C4-2B (cell line): ENCODE results near the gene FMO4.
"Not testable (repeated sequence)": the region's sequence is repeated elsewhere in the genome, so short reads cannot be mapped to it uniquely, and the experiment has no call there.

Source experiments
- H3K27ac ChIP-seq: fragments of 450-650 bp; 2 replicates; pipeline ENCODE4 v1.5.1; 2017
- CTCF ChIP-seq: fragments of 450-650 bp; conservative IDR thresholded peaks from 2 replicates; pipeline ENCODE4 v1.5.1; 2017; ENCODE audit warnings: mild to moderate bottlenecking
- ZFX ChIP-seq: fragments of 450-650 bp; IDR thresholded peaks from 2 replicates; pipeline ENCODE4 v1.6.1; 2017

The FMO4 gene

GRCh38 chr1:171350594-171350993 is 36.6 kb downstream of the FMO4 start:
- H3K27ac ChIP-seq, result no peak overlapping the region
- TF ChIP-seq CTCF, result no peak
- TF ChIP-seq ZFX, result no peak

DNA sequence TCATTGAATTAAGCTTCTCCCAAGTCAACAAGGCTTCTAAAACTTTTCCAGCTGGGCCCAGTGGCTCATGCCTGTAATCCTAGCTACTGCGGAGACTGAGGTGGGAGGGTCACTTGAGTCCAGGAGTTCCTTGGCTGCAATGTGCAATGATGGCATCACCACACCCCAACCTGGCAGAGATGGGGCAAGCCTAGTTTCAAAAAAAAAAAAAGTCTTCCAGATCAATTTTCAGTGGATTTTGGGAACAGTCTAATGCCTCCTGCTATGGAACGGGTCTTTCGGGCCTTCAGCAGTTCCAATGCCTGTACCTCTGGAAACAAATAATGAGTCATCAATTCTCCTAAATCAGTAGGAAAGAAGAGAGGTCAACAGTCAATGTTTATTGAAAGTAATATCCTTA is 38.0 kb downstream of the FMO4 start:
- peak overlapping the region; percentile 60; the same call in 1 of the 2 replicates for H3K27ac ChIP-seq
- TF ChIP-seq CTCF (no peak), ZFX (no peak)

GRCh38 chr1:171352554-171352953 is 38.6 kb downstream of the FMO4 start:
- TF ChIP-seq ZFX (no peak), CTCF (no peak)
- H3K27ac ChIP-seq, result peak overlapping the region; percentile 60; the same call in 1 of the 2 replicates

- TF ChIP-seq CTCF (no peak), ZFX (no peak)
- H3K27ac ChIP-seq, result no peak overlapping the region
These were observed 41.7 kb downstream of the FMO4 start for GRCh38 chr1:171355727-171356126.

DNA sequence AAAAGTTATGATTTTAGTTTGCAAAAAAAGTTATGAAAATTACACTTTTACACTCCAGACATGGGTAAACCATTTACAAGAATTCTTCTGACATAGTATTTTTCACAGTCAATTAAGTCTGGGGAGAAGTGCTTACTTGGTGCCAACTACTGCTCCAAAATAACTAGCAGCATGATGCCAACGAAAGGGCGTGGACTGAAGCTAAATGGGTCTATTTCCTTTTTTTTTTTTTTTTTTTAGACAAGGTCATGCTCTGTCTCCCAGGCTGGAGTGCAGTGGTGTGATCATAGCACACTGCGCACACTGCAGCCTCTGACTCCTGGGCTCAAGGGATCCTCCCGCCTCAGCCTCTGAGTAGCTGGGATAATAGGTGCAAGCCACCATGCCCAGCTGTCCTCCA is 43.2 kb downstream of the FMO4 start:
- TF ChIP-seq ZFX (no peak), CTCF (no peak)
- no peak overlapping the region for H3K27ac ChIP-seq

DNA sequence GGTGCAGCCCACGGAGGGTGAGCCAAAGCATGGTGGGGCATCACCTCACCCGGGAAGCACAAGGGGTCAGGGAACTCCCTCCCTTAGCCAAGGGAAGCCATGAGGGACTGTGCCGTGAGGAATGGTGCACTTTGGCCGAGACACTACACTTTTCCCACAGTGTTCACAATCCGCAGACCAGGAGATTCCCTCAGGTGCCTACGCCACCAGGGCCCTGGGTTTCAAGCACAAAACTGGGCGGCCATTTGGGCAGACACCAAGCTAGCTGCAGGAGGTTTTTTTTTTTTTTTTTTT is 45.3 kb downstream of the FMO4 start:
- H3K27ac ChIP-seq, result not testable (repeated sequence)

- peak; percentile 29 for TF ChIP-seq CTCF
- H3K27ac ChIP-seq, result not testable (repeated sequence)
These were observed 45.9 kb downstream of the FMO4 start for GRCh38 chr1:171359731-171360527.

DNA sequence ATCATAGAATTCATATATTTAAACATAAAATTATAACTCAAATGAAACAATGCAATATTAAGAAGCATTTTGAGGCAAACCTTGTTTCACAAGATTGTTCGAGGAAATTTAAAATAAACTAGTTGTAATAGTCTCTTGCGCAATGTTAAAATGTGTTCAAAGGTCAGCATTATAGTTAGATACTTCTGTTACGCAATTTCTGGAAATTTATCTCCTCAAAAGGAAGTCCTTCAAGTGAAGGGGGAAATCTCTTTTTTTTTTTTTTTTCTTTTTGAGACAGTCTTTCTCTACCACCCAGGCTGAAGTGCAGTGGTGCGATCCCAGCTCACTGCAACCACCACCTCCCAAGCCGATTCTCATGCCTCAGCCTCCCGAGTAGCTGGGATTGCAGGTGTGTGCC is 52.1 kb downstream of the FMO4 start:
- H3K27ac ChIP-seq, result no peak overlapping the region
- TF ChIP-seq CTCF (no peak), ZFX (no peak)
